HL-60 (cell line): ENCODE data around the gene SCN2A.

ENCODE experiments used
- DNase-seq, 2 experiments: peaks; one replicate each; pipeline ENCODE4 v3.0.0-alpha.2; 2010 to 2020; ENCODE audit warnings: low read depth in 1 of 2, low spot score in 1 of 2
- H3K27ac ChIP-seq: fragments of 250-450 bp; sonication (Bioruptor Pico); replicated peaks from 2 replicates; pipeline ENCODE4 v1.5.1; 2020; ENCODE audit warnings: mild to moderate bottlenecking, moderate library complexity
- H3K27me3 ChIP-seq: fragments of 250-450 bp; sonication (Bioruptor Pico); 2 replicates; pipeline ENCODE4 v1.5.1; 2021; ENCODE audit warnings: mild to moderate bottlenecking, moderate library complexity; ENCODE audit not compliant: insufficient read depth, poor library complexity, severe bottlenecking
- H3K4me3 ChIP-seq: replicated peaks from 2 replicates; pipeline ENCODE4 v1.5.1; 2011; ENCODE audit warnings: mild to moderate bottlenecking, control low read depth, low read length; ENCODE audit not compliant: insufficient read depth
- GABPA ChIP-seq: IDR thresholded peaks from 2 replicates; pipeline ENCODE4 v1.6.1; 2012; ENCODE audit warnings: low read depth
- POLR2AphosphoS5 ChIP-seq: IDR thresholded peaks from 2 replicates; pipeline ENCODE4 v1.6.1; 2012; ENCODE audit warnings: low read depth
- SPI1 ChIP-seq: IDR thresholded peaks from 2 replicates; pipeline ENCODE4 v1.6.1; 2012; ENCODE audit warnings: low read depth, mild to moderate bottlenecking, borderline replicate concordance
- TF ChIP-seq, protein P1 (sequence below): IDR thresholded peaks from 2 replicates; pipeline ENCODE4 v1.6.1; 2012; ENCODE audit warnings: low read depth; ENCODE audit not compliant: insufficient replicate concordance
- TF ChIP-seq, protein P2 (sequence below): IDR thresholded peaks from one replicate; pipeline ENCODE4 v1.5.1; 2011; ENCODE audit warnings: low read length, control low read depth, inconsistent platforms; ENCODE audit not compliant: insufficient read depth

SCN2A gene

DNA sequence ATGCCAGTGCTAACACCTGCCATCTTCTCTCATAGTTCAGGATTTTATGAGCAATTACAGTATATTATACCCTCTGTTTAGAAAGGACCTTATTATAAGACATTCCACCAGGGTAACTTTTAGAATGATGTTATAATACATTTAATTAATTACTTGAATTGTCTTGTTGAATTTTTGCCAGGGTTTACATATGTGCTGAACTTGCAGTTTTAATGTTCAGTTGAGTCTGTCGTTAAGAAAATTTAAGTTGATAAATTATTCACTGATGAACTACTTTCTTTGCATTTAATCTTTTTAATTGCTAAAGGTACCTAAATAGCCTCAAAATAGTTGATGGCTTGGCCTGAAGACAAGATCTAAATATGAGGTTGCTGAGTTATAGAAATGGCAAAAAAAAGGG, 68.1 kb downstream of the SCN2A start:
- no peak overlapping the region for H3K4me3 ChIP-seq
- TF ChIP-seq, protein P1, sequence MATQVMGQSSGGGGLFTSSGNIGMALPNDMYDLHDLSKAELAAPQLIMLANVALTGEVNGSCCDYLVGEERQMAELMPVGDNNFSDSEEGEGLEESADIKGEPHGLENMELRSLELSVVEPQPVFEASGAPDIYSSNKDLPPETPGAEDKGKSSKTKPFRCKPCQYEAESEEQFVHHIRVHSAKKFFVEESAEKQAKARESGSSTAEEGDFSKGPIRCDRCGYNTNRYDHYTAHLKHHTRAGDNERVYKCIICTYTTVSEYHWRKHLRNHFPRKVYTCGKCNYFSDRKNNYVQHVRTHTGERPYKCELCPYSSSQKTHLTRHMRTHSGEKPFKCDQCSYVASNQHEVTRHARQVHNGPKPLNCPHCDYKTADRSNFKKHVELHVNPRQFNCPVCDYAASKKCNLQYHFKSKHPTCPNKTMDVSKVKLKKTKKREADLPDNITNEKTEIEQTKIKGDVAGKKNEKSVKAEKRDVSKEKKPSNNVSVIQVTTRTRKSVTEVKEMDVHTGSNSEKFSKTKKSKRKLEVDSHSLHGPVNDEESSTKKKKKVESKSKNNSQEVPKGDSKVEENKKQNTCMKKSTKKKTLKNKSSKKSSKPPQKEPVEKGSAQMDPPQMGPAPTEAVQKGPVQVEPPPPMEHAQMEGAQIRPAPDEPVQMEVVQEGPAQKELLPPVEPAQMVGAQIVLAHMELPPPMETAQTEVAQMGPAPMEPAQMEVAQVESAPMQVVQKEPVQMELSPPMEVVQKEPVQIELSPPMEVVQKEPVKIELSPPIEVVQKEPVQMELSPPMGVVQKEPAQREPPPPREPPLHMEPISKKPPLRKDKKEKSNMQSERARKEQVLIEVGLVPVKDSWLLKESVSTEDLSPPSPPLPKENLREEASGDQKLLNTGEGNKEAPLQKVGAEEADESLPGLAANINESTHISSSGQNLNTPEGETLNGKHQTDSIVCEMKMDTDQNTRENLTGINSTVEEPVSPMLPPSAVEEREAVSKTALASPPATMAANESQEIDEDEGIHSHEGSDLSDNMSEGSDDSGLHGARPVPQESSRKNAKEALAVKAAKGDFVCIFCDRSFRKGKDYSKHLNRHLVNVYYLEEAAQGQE, result no peak
- TF ChIP-seq POLR2AphosphoS5 (no peak), GABPA (no peak)
- TF ChIP-seq, protein P2, sequence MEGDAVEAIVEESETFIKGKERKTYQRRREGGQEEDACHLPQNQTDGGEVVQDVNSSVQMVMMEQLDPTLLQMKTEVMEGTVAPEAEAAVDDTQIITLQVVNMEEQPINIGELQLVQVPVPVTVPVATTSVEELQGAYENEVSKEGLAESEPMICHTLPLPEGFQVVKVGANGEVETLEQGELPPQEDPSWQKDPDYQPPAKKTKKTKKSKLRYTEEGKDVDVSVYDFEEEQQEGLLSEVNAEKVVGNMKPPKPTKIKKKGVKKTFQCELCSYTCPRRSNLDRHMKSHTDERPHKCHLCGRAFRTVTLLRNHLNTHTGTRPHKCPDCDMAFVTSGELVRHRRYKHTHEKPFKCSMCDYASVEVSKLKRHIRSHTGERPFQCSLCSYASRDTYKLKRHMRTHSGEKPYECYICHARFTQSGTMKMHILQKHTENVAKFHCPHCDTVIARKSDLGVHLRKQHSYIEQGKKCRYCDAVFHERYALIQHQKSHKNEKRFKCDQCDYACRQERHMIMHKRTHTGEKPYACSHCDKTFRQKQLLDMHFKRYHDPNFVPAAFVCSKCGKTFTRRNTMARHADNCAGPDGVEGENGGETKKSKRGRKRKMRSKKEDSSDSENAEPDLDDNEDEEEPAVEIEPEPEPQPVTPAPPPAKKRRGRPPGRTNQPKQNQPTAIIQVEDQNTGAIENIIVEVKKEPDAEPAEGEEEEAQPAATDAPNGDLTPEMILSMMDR, result no peak
- DNase-seq, result no peak
- no peaks in the 10 kb centered on the region for H3K27me3 ChIP-seq
- H3K27ac ChIP-seq, result no peak overlapping the region

DNA sequence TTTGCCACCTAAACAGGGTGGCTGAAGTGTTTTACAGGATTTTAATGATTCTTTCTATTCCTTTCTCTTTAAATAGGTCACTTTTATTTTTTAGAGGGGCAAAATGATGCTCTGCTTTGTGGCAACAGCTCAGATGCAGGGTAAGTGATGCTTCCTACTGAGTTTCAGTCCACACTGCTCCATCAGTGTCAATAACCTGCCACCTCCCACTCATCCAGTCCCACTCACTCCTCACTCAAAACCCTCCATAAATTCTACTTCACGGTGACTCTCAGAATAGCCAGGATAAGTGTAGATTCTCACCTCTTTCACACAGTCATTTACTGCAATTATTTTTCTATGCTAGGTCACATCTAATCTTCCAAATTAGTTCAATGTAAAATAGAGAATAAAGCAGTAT, 72.7 kb downstream of the SCN2A start:
- Histone ChIP-seq H3K4me3 (no peak overlapping the region), H3K27me3 (no peaks in the 10 kb centered on the region), H3K27ac (no peak overlapping the region)
- DNase-seq, result no peak
- TF ChIP-seq POLR2AphosphoS5 (no peak), GABPA (no peak), SPI1 (no peak)
- TF ChIP-seq, protein P1, result no peak
- TF ChIP-seq, protein P2, result no peak

DNA sequence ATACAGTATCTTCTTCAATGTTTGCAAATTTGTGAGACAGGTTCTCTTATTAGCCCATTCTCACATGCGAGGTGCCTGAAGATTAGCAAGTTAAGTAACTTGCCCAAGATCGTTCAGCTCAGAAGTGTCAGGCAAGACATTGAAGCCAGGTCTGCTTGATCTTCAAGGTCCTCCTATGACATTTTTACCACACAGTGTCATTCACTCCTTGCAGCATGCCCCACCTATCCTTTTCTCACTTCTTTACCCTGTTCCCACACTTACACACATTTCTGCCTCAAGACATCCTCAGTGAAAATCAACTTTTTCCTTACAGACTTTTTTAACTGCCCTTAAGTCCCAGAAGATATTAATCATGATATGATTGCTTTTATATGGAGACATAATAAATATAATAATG, 73.8 kb downstream of the SCN2A start:
- Histone ChIP-seq H3K4me3 (no peak overlapping the region), H3K27me3 (no peaks in the 10 kb centered on the region), H3K27ac (no peak overlapping the region)
- no peak for TF ChIP-seq GABPA
- no peak for DNase-seq

DNA sequence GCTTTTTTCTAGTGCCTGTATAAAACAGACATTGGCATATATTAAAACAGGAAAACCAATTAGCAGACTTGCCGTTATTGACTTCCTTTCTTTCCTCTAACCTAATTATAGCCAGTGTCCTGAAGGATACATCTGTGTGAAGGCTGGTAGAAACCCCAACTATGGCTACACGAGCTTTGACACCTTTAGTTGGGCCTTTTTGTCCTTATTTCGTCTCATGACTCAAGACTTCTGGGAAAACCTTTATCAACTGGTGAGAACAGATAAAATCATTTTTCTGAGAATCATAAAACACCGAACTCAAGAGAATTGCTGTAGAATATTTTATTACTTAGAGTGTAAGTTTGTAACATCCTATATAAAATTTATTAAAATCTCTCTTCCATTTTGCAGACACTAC, 74.3 kb downstream of the SCN2A start:
- TF ChIP-seq, protein P2, result no peak
- TF ChIP-seq POLR2AphosphoS5 (no peak), GABPA (no peak)
- DNase-seq, result no peak
- no peak overlapping the region for H3K27ac ChIP-seq
- H3K27me3 ChIP-seq, result no peaks in the 10 kb centered on the region
- H3K4me3 ChIP-seq, result no peak overlapping the region
